OCI-LY7 (cell line): Measurements from ENCODE around the gene THSD7B. TPM values are rescaled to one million over a fixed set of nuclear protein-coding genes. Genes with fewer than 3 reads are reported as not detected.

ENCODE experiments used
- BruUV-seq: library from RNA; stranded (reverse); fragments of 400-500 nt; replicated peaks from 2 replicates; lab custom pipeline; 2021; lab: Mats Ljungman, UMichigan
- CTCF ChIA-PET: fragments of 300-600 bp; sonication (Branson Sonifier 250); formaldehyde crosslinking; loops from one replicate; lab custom pipeline; 2022; ENCODE audit warnings: antibody characterized with exemption; ENCODE audit not compliant: unreplicated experiment; lab: Charles Lee
- POLR2A ChIA-PET: fragments of 300-600 bp; sonication (Branson Sonifier 250); formaldehyde crosslinking; loops from one replicate; lab custom pipeline; 2022; ENCODE audit warnings: antibody characterized with exemption; lab: Charles Lee
- DNase-seq: peaks from one replicate; pipeline ENCODE4 v3.0.0-alpha.2; 2015; ENCODE audit warnings: low spot score
- H2AFZ ChIP-seq: fragments of 200-600 bp; sonication (generic), shearing (Covaris generic); 2 replicates; pipeline ENCODE4 v1.6.1; 2014; ENCODE audit warnings: mild to moderate bottlenecking, antibody characterized with exemption, low read length, moderate library complexity
- H3K27ac ChIP-seq: fragments of 200-600 bp; sonication (generic); 2 replicates; pipeline ENCODE4 v1.5.1; 2014; ENCODE audit warnings: mixed run types, low read depth, mild to moderate bottlenecking, moderate library complexity, low read length, inconsistent platforms; ENCODE audit not compliant: poor library complexity, severe bottlenecking
- H3K36me3 ChIP-seq: fragments of 200-600 bp; sonication (generic); 2 replicates; pipeline ENCODE4 v1.6.1; 2014; ENCODE audit warnings: mild to moderate bottlenecking, antibody characterized with exemption, low read length, moderate library complexity, mixed read lengths; ENCODE audit not compliant: insufficient read depth
- H3K4me1 ChIP-seq: fragments of 200-600 bp; sonication (generic); 2 replicates; pipeline ENCODE4 v1.5.1; 2014; ENCODE audit warnings: mild to moderate bottlenecking, low read length; ENCODE audit not compliant: insufficient read depth, poor library complexity, severe bottlenecking
- H3K4me2 ChIP-seq: fragments of 200-600 bp; sonication (generic); 2 replicates; pipeline ENCODE4 v1.6.1; 2014; ENCODE audit warnings: mild to moderate bottlenecking, low read length
- H3K4me3 ChIP-seq: fragments of 200-600 bp; sonication (generic); 2 replicates; pipeline ENCODE4 v1.5.1; 2014; ENCODE audit warnings: mild to moderate bottlenecking, low read depth, low read length; ENCODE audit not compliant: poor library complexity, severe bottlenecking
- H3K79me2 ChIP-seq: fragments of 200-600 bp; sonication (generic); 2 replicates; pipeline ENCODE4 v1.6.1; 2016; ENCODE audit warnings: low read depth, mild to moderate bottlenecking, low read length, moderate library complexity, mixed read lengths; ENCODE audit not compliant: insufficient read depth
- H3K9me2 ChIP-seq: fragments of 200-600 bp; sonication (generic); 2 replicates; pipeline ENCODE4 v1.6.1; 2016; ENCODE audit warnings: mild to moderate bottlenecking, low read length, mixed read lengths; ENCODE audit not compliant: insufficient read depth
- H3K9me3 ChIP-seq: fragments of 200-600 bp; sonication (generic); 2 replicates; pipeline ENCODE4 v1.6.1; 2014; ENCODE audit warnings: mild to moderate bottlenecking, mixed run types, low read length, mixed read lengths
- H4K20me1 ChIP-seq: fragments of 200-600 bp; sonication (generic); 2 replicates; pipeline ENCODE4 v1.6.1; 2014; ENCODE audit warnings: mild to moderate bottlenecking, antibody characterized with exemption, low read length, moderate library complexity, mixed read lengths; ENCODE audit not compliant: insufficient read depth
- CTCF ChIP-seq: fragments of 200-600 bp; sonication (generic); conservative IDR thresholded peaks from 2 replicates; pipeline ENCODE4 v1.5.1; 2014; ENCODE audit warnings: mild to moderate bottlenecking, antibody characterized with exemption, low read length, moderate library complexity, mixed read lengths
- EZH2phosphoT487 ChIP-seq: fragments of 200-600 bp; sonication (generic); IDR thresholded peaks from 2 replicates; pipeline ENCODE4 v1.6.1; 2018; ENCODE audit warnings: low read depth, borderline replicate concordance, mild to moderate bottlenecking, mixed run types, antibody characterized with exemption, low read length, moderate library complexity, mixed read lengths
- intact Hi-C: fragments of 100-400 bp; cut with micrococcal nuclease; formaldehyde crosslinking; loops from one replicate; pipeline ENCODE4 v1.10.0; 2022; ENCODE audit not compliant: unreplicated experiment
- total RNA-seq, 2 experiments: library from RNA; depleted of rRNA in 1 of 2; stranded (reverse); fragments of >200 nt in 1 of 2; shearing (Covaris generic) in 1 of 2; gene quantifications; 2 replicates each; pipeline ENCODE4 v1.2.3, GENCODE V29; 2014 to 2022

Gene THSD7B
- total RNA-seq, 2 experiments from 2014 or later = 1.8 TPM

- CTCF ChIA-PET = no interaction called here
- intact Hi-C loops = no loop called here
Observed at GRCh38 chr2:137590102-137590501, 824.8 kb downstream of the THSD7B start.

GRCh38 chr2:137607722-137608318 lies 842.5 kb downstream of the THSD7B start:
- no peaks in the 10 kb centered on the region for H4K20me1 ChIP-seq
- intact Hi-C loops = no loop called here
- DNase-seq = no peak
- H3K4me3 ChIP-seq = no peak overlapping the region
- no TSS peak for BruUV-seq
- CTCF ChIA-PET = no interaction called here
- TF ChIP-seq CTCF = no peak
- TF ChIP-seq EZH2phosphoT487 = no peak
- H3K79me2 ChIP-seq = no peaks in the 10 kb centered on the region
- no peaks in the 10 kb centered on the region for H3K9me2 ChIP-seq
- POLR2A ChIA-PET = no interaction called here
- no peaks in the 10 kb centered on the region for H3K36me3 ChIP-seq
- H2AFZ ChIP-seq = no peak overlapping the region
- no peak overlapping the region for H3K4me2 ChIP-seq
- H3K9me3 ChIP-seq = no peaks in the 10 kb centered on the region
- H3K27ac ChIP-seq = no peak overlapping the region
- H3K4me1 ChIP-seq = no peaks in the 10 kb centered on the region

More at GRCh38 chr2:137590102-137590501, 824.8 kb downstream of the THSD7B start:
- Histone ChIP-seq H3K4me1 (no peaks in the 10 kb centered on the region), H3K36me3 (no peaks in the 10 kb centered on the region), H3K4me3 (no peak overlapping the region), H2AFZ (no peak overlapping the region), H3K9me3 (no peaks in the 10 kb centered on the region), H4K20me1 (no peaks in the 10 kb centered on the region), H3K4me2 (no peak overlapping the region), H3K9me2 (no peaks in the 10 kb centered on the region), H3K79me2 (no peaks in the 10 kb centered on the region), H3K27ac (no peak overlapping the region)
- no peak for DNase-seq
- no TSS peak for BruUV-seq
- POLR2A ChIA-PET = no interaction called here
- TF ChIP-seq CTCF (no peak), EZH2phosphoT487 (no peak)

GRCh38 chr2:137638932-137639331 lies 873.6 kb downstream of the THSD7B start:
- no TSS peak for BruUV-seq
- Histone ChIP-seq H3K9me2 (no peaks in the 10 kb centered on the region), H3K36me3 (no peaks in the 10 kb centered on the region), H3K79me2 (no peaks in the 10 kb centered on the region), H2AFZ (no peak overlapping the region), H3K4me3 (no peak overlapping the region), H4K20me1 (no peaks in the 10 kb centered on the region), H3K4me2 (no peak overlapping the region), H3K27ac (no peak overlapping the region), H3K9me3 (no peaks in the 10 kb centered on the region), H3K4me1 (no peaks in the 10 kb centered on the region)
- TF ChIP-seq CTCF = no peak
- no peak for TF ChIP-seq EZH2phosphoT487
- POLR2A ChIA-PET = interaction anchor here (0.6 kb wide), 1 partner anchor 858 kb away, joined by 3 read pairs; no protein-coding TSS in a partner anchor
- CTCF ChIA-PET = interaction anchor here (0.6 kb wide), 1 partner anchor 9 kb away, joined by 3 read pairs; no protein-coding TSS in a partner anchor
- no peak for DNase-seq
- intact Hi-C loops = no loop called here
